ENCODE data around the gene GPC5.

The GPC5 gene

DNA sequence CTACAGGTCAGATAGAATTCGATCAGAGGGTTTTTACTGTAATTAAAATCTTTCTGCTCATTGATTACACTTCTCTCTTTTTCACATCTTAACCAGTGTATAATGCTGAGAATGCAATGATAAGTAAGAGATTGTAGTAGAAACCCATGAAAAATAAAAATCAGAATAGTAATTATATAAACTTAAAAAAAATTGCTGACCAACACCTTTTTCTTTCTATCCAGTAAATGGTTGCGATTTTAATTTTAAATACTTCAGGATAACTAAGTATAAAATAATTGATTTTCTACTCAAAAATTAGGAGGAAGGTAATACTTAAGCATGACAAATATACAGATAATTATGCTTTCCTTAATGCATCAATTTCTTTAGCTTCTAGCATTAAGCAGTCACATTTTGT, 917.6 kb downstream of the GPC5 start:
- DNase-seq (ENCODE audit: low read depth), result no peak
- H3K4me3 ChIP-seq (ENCODE audit: low read depth, low read length), result no peak overlapping the region

DNA sequence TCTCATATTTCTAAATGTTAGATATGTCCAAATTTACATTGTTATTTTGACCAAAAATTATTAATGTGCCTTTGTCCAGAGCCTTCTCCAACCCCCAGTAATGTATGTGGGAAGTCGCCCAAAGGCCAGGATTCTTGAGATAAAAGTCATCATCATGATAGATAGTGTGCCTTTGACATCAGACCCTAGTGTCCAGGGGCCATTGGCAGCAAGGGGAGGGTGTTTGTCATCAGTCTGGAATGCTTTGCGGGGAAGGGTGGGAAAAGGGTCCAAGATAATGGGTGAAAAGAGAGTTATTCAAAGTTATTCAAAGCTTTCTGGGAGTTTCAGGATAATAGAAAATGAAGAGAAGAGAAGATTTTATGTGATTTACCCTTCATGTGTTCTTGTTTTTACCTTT, 918.6 kb downstream of the GPC5 start:
- no peak overlapping the region for H3K4me3 ChIP-seq (ENCODE audit: low read depth, low read length)
- DNase-seq (ENCODE audit: low read depth), result no peak

DNA sequence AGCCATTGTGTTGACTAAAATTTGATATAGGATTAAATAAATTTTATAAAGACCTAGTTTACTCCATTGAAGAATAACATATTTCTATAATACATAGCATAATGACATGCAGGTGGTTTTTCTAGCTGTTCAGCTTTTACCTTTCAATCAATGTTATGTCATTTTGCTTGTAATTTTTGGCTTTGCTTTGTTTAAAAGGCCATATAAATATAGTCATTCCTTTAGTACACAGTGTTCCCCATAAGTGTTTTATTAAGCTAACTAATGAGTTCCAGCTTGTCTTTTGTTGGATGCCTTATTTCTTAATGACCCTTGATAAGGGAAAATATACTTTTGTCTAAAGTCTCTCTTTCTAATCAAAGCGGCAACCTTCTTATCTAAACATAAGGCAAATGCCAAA, 921.9 kb downstream of the GPC5 start:
- H3K4me3 ChIP-seq (ENCODE audit: low read depth, low read length), result no peak overlapping the region
- DNase-seq (ENCODE audit: low read depth), result no peak

DNA sequence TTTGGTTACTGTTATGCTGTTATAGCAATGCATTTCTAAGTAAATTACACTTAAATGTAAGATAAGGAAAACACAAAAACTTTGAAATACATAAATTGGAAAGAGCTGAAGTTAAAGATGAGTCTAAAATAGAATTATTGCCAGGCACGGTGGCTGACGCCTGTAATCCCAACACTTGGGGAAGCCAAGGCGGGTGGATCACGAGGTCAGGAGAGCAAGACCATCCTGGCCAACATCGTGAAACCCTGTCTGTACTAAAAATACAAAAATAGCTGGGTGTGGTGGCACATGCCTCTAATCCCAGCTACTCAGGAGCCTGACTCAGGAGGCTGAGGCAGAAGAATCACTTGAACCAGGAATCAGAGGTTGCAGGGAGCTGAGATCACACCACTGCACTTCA, 922.8 kb downstream of the GPC5 start:
- DNase-seq (ENCODE audit: low read depth), result no peak

DNA sequence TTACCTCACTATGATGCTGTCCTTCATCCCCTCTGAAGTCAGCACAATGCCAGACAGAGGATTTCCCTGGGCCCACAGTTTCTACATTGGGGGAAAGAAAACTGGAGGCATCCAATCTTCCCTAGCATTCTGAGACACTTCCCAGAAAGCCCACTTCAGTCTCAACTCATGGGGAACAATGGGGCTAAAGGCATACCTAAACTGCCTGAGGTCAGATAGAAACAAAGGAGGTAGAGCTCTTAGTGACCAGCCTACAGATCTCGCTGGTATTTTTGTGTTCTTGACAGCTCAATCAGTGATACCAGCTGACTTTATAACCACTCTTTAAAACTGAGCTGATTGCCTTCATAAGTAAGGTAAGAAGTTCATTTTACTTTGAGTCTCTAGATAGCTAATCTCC, 947.2 kb downstream of the GPC5 start:
- no peak for DNase-seq (ENCODE audit: low read depth)
- no peak overlapping the region for H3K4me3 ChIP-seq (ENCODE audit: low read depth, low read length)

More for the DNA sequence above, 922.8 kb downstream of the GPC5 start:
- H3K4me3 ChIP-seq (ENCODE audit: low read depth, low read length), result no peak overlapping the region

DNA sequence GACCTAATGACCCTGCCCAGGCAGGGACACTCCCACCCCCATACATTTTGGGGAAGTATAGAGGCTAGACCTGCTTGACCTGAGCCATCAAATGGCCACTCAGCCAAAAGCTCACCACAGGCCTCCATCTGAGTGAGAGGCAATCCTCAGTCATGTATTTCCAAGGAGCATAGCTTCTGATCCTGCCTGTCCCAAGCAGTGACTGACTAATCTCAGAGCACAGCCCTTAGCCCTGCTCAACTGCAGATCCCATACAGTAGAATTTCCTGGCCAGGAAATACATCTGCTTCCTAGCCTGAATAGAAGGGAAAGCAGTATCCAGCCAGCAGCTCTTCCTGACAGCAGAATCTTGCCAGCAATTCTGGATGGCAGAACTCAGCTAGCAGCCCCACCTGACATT, 947.6 kb downstream of the GPC5 start:
- no peak for DNase-seq (ENCODE audit: low read depth)
- no peak overlapping the region for H3K4me3 ChIP-seq (ENCODE audit: low read depth, low read length)

DNA sequence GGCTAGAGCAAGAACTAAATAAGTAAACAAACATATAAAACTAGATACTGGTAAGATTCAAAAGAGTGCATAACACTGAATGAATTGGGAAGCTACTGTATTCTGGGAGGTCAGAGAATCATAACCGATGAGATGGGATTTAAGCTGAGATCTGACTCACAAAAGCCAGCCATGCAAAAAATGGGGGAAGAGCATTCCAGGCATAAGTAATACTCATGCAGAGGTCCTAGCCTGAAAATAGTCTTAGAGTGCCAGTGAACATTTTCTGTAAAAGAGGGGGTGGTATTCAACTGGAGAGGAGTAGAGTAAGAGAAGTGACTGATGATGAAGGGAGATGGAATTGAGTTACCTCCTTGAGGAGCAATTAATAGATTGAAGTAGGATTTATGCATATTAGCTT, 956.2 kb downstream of the GPC5 start:
- no peak for DNase-seq (ENCODE audit: low read depth)
- no peak overlapping the region for H3K4me3 ChIP-seq (ENCODE audit: low read depth, low read length)

DNA sequence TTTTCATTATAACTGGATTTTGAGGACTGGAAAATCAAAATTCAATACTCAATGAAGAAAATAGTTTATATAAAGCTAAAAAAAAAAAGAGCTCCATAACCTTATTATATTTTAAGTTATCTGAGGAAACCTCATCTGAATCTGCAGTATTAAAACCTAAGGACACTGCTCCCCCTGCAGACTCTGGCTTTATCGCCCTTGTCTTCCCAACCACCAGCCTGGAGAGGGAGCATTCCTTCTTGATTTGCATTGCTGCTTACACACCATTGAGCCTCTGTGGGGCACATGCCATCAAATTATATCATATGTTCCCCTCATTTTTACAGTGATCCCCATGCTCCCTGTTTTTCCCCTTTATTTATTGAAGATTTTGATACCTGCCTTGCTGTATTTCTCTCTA, 956.8 kb downstream of the GPC5 start:
- no peak overlapping the region for H3K4me3 ChIP-seq (ENCODE audit: low read depth, low read length)
- DNase-seq (ENCODE audit: low read depth), result no peak

DNA sequence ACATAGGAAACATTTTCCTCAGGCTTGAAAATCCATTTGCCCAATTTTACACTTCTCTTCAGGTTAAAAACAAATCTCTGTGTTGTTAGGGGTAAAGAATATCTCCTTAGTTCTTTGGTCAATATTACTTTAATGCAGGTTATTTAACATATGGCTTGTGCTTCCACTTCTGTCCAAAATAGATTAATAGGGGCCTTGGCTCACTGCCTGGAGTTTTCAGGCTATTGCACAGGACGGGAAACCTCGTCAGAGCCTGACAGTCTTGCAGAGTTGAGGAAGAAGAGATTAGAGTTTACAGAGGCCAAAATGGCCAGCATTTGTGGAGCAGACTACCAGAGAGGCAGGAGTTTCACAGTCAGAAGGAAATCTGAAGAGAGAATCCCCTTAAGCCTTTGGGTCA, 964.3 kb downstream of the GPC5 start:
- no peak overlapping the region for H3K4me3 ChIP-seq (ENCODE audit: low read depth, low read length)
- no peak for DNase-seq (ENCODE audit: low read depth)

DNA sequence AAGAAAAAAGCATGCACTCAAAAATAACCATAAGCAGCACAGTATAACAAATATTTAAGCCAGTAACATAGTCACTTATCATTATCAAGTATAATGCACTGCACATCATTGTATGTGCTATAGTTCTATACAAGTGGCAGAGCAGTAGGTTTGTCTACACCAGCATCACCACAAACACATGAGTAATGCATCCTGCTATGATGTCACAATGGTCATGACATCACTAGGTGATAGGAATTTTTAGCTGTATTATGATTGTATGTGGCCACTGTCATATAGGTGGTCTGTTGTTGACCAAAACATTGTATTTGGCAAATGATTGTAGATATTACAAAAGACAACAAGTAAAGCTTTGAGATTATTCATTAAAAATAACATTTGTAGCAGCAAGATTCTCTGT, 967.5 kb downstream of the GPC5 start:
- no peak overlapping the region for H3K4me3 ChIP-seq (ENCODE audit: low read depth, low read length)
- no peak for DNase-seq (ENCODE audit: low read depth)

DNA sequence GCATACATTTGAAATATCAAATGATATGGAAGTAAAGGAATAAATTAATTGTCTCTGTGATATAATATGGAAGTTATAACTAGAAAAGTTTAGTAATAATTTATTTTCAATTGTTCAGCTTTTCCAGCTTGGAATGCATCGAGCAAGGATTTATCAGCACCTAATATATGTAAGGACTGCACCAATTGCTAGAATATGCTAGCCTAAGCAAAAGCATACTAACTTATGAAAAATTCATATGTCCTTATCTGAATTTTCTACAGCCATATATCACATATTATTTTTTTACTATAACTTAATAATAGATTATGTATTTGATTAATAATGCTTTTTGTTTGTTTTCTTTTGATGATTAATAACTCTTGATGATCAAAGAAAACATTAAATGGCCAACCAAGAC, 979.0 kb downstream of the GPC5 start:
- DNase-seq (ENCODE audit: low read depth), result no peak
- H3K4me3 ChIP-seq (ENCODE audit: low read depth, low read length), result no peak overlapping the region

DNA sequence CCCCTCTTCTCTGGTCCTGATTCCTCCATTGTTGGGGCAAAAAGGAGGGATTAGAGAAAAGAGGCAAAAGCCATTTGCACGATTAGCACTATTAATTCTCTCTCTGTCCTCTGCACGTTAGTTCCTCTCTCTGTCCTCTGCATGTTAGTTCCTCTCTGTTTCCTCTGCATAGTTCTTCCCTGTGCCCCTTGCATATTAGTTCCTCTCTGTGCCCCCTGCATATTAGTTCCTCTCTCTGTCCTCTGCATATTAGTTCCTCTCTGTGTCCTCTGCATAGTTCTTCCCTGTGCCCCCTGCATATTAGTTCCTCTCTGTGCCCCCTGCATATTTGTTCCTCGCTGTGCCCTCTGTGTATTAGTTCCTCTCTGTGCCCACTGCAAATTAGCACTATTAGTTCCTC, 981.0 kb downstream of the GPC5 start:
- no peak for DNase-seq (ENCODE audit: low read depth)
- H3K4me3 ChIP-seq (ENCODE audit: low read depth, low read length), result no peak overlapping the region

DNA sequence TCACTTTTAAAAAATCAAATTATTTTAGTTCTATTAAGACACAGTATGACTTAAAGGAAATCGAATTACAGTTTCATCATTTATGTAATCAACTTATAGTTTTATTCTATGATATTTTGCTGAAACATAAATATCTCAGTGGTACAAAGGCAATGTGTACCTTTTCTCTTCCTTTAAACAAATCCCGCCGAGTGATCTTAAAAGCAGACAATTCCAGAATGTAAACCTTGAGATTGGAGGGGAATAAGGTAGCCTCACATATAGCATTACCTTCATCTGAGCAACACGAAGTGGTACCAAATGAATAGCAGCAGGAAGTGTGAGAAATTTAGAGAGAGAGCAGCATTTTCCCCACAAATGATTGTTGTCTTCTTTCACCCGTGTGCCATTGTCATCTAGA, 986.0 kb downstream of the GPC5 start:
- DNase-seq (ENCODE audit: low read depth), result no peak
- no peak overlapping the region for H3K4me3 ChIP-seq (ENCODE audit: low read depth, low read length)

DNA sequence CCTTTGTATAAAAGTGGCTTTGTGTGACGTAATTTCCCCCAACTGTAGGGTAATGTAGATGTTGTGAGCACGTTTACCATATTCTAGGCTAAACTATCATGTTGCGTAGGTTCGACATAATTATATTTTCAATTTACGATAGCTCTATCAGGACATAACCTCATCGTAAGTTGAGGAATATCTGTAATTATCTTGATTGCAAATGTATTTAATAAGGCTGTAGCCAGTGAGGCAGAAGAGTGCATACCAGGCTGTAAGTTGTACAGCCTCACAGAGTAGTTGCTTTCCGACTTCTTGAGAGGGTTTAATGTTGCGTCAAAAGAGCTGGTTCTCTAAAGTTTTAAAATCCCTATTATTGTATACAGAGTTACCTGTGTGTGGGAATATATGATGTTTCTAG, 988.8 kb downstream of the GPC5 start:
- no peak for DNase-seq (ENCODE audit: low read depth)
- no peak overlapping the region for H3K4me3 ChIP-seq (ENCODE audit: low read depth, low read length)

DNA sequence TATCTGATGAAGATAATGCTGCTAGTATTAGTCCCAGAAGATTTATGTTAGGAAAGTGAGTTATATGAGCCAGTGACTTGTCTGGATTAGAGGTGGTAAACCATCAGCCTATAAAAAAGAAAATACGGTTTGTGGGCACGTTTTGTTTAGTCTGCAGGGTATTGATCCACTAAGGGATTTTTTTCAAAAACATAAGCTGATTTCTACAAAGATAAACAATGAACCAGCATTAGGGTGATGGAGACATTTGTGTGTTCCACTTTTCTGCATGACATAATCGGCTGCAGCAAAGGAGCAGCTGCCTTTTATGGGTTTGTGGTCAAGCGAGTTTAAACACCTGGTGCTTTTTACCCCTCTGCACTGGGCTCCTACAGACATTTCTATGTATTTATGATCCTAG, 991.8 kb downstream of the GPC5 start:
- H3K4me3 ChIP-seq (ENCODE audit: low read depth, low read length), result no peak overlapping the region
- no peak for DNase-seq (ENCODE audit: low read depth)

DNA sequence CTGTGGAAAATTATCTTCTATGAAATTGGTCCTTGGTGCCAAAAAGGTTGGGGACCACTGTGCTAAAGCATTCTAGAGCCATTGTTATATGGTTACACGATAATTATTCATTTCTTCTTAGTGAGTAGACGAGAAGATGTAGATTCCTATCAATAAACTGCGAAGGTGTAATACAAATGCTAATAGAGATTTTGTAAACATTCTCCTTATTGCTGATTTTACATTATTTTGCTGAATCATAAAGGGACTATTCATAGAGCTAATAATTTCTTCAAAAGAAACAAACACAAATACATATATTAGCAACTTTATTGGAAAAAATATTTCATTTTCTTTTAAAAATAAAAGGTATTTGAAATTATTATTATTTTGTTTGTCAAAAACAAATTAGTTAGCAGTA, 1005.2 kb downstream of the GPC5 start:
- no peak for DNase-seq (ENCODE audit: low read depth)
- no peak overlapping the region for H3K4me3 ChIP-seq (ENCODE audit: low read depth, low read length)

DNA sequence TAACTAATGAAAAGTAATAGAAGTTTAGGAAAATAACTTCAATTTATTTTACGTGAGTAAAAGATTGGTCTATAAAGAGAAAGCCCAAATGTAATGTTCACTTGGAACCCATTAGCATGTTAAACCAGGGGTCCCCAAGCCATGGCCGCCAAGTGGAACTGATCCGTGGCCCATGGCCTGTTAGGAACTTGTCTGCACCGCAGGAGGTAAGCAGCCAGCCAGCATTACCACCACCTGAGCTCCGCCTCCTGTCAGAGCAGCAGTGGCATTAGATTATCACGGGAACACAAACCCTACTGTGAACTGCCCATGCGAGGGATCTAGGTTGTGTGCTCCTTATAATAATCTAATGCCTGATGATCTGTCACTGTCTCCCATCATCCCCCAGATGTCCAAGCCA, 1009.4 kb downstream of the GPC5 start:
- H3K4me3 ChIP-seq (ENCODE audit: low read depth, low read length), result no peak overlapping the region
- DNase-seq (ENCODE audit: low read depth), result no peak

DNA sequence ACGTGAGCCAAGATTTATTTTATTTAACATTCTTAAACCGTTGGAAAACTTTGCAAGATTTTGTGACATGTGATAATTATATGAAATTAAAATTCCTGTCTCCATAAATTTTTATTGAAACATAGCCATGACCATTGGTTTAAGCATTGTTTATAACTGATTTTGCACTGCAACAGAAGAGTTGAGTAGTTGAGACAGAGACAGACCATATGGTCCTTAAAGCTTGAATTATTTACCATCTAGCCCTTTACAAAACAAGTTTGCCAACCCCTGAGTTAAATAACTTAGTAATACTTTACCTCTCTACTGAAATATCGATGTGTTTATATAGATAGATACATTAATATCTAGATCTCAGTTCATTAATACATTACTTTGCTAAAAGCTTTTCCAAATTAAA, 1014.1 kb downstream of the GPC5 start:
- H3K4me3 ChIP-seq (ENCODE audit: low read depth, low read length), result no peak overlapping the region
- DNase-seq (ENCODE audit: low read depth), result no peak

DNA sequence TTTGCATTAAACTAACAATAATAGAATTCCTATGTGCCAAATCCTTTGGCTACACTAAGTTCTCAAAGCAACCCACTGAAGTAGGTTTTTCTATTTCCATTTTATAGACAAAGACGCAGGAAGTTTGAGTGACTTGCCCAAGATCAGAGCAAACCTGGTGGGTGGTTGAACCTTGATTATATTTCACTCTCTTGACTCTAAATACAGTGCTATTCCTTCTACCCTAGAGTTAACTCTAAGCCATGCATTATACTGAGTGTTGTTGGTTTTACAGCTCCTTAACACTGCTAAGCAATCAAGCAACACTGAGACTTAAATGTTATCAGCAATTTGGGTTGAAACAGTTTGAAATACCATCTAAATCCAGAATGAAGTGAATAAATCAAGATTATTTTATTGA, 1014.6 kb downstream of the GPC5 start:
- H3K4me3 ChIP-seq (ENCODE audit: low read depth, low read length), result no peak overlapping the region
- DNase-seq (ENCODE audit: low read depth), result no peak

DNA sequence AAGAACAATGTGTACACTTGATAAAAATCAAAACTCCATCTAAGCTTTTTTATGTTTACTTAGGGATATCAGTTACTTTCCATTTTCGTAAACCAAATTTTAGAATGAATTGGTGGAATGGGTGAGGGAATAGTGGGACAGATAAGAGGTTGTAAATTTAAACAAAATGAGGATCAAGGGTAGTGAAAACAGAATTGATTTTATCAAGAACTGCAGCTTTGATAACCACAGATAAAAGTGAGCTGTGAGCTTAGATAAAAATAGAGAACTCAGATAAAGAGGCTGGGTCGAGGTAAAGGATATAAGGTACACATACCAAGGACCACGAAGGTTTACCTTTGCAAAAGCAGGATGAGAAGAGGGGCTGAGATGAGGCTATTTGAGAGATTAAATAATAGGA, 1015.0 kb downstream of the GPC5 start:
- no peak overlapping the region for H3K4me3 ChIP-seq (ENCODE audit: low read depth, low read length)
- DNase-seq (ENCODE audit: low read depth), result no peak

DNA sequence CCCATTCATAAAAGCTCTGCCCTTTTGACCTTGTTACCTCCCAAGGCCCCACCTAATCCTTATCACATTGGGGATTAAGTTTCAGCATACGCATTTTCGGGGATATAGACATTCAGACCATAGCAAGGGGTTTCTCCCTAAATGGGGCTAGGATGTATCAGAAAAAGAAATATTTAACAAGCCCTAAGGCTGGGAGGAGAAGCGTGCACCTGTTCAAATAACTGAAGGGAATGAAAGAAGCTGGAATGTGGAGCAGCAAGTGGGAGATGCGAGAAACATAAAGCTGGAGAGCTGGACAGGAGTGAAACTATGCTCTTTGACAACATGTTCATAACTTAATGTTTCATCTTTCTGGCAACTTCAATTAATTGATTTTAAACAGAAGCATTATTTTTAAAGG, 1016.4 kb downstream of the GPC5 start:
- H3K4me3 ChIP-seq (ENCODE audit: low read depth, low read length), result no peak overlapping the region
- no peak for DNase-seq (ENCODE audit: low read depth)

DNA sequence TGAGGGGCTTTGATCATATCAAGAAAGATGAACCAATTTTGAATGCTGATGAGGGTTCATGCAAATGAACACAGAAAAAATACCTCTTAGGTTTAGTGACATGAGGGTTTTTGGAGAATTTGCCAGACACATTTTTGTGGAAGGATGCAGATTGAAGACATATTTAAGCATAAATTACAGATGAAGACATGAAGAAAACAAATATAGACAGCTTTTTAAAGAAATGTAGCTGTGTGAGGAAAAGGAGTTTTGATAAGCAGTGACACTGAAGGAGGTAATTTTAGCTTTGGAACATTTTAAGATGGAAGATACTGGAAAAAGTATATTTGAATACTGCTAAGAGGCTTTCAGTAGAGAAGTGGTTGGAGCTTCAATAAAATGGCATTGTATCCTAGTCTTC, 1017.4 kb downstream of the GPC5 start:
- DNase-seq (ENCODE audit: low read depth), result no peak
- no peak overlapping the region for H3K4me3 ChIP-seq (ENCODE audit: low read depth, low read length)
